PC-3 (cell line): ENCODE results near the gene ATE1.

Source experiments
- EZH2 ChIP-seq: fragments of 300-600 bp; sonication (generic); IDR thresholded peaks from one replicate; pipeline ENCODE4 v1.6.1; 2017; ENCODE audit warnings: antibody characterized with exemption, mild to moderate bottlenecking, low read length; ENCODE audit not compliant: unreplicated experiment
- TF ChIP-seq, protein P1 (sequence below): fragments of 300-600 bp; sonication (generic); conservative IDR thresholded peaks from 2 replicates; pipeline ENCODE4 v1.5.1; 2017; ENCODE audit warnings: antibody characterized with exemption, low read depth, mild to moderate bottlenecking, low read length

GRCh38 chr10:121735263-121735662 lies 192.6 kb downstream of the ATE1 start:
- TF ChIP-seq, protein P1, sequence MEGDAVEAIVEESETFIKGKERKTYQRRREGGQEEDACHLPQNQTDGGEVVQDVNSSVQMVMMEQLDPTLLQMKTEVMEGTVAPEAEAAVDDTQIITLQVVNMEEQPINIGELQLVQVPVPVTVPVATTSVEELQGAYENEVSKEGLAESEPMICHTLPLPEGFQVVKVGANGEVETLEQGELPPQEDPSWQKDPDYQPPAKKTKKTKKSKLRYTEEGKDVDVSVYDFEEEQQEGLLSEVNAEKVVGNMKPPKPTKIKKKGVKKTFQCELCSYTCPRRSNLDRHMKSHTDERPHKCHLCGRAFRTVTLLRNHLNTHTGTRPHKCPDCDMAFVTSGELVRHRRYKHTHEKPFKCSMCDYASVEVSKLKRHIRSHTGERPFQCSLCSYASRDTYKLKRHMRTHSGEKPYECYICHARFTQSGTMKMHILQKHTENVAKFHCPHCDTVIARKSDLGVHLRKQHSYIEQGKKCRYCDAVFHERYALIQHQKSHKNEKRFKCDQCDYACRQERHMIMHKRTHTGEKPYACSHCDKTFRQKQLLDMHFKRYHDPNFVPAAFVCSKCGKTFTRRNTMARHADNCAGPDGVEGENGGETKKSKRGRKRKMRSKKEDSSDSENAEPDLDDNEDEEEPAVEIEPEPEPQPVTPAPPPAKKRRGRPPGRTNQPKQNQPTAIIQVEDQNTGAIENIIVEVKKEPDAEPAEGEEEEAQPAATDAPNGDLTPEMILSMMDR: no peak
- TF ChIP-seq EZH2: no peak
